ENCODE measurements around the gene OR4F6. TPM values are rescaled to one million over a fixed set of nuclear protein-coding genes. Genes with fewer than 3 reads are reported as not detected.
"Not testable (repeated sequence)": the region's sequence is repeated elsewhere in the genome, so short reads cannot be mapped to it uniquely, and the experiment has no call there.

Gene OR4F6
- total RNA-seq, result not detected

GRCh38 chr15:101803209-101803608, at the start of gene OR4F6:
Gene OR4F6 (plus strand): TSS chr15:101803509. CDS start chr15:101805720, 2,211 bp downstream.
- TF ChIP-seq CTCF (IDR thresholded peaks at IDR 0.05), result no peak
- Mint-ChIP-seq H3K27ac (no peak within 1 kb of the TSS), H3K4me3 (no peak within 1 kb of the TSS), H3K27me3 (peaks cover 14% of the 10 kb centered on the region), H3K9me3 (no peaks in the 10 kb centered on the region), H3K36me3 (ENCODE audit: low read depth) (no peaks in the 10 kb centered on the region), H3K4me1 (ENCODE audit: low read depth) (no peaks in the 10 kb centered on the region)
- no peak for ATAC-seq
- POLR2A ChIA-PET, result no interaction called here
- no peak for DNase-seq
- CTCF ChIA-PET, result no interaction called here
- intact Hi-C loops (cut with micrococcal nuclease), result no loop called here

GRCh38 chr15:101764669-101765339, 38.5 kb upstream of the OR4F6 start:
- H3K4me1 Mint-ChIP-seq (ENCODE audit: low read depth), result not testable (repeated sequence)

GRCh38 chr15:101765340-101765671, 38.0 kb upstream of the OR4F6 start:
- H3K4me1 Mint-ChIP-seq (ENCODE audit: low read depth); H3K27me3 Mint-ChIP-seq; POLR2A ChIA-PET; H3K36me3 Mint-ChIP-seq (ENCODE audit: low read depth); DNase-seq; CTCF ChIA-PET; ATAC-seq; H3K4me3 Mint-ChIP-seq; H3K9me3 Mint-ChIP-seq; intact Hi-C loops (cut with micrococcal nuclease); H3K27ac Mint-ChIP-seq: not testable (repeated sequence)

More at GRCh38 chr15:101764669-101765339, 38.5 kb upstream of the OR4F6 start:
- DNase-seq; H3K4me3 Mint-ChIP-seq; H3K36me3 Mint-ChIP-seq (ENCODE audit: low read depth); POLR2A ChIA-PET; H3K27ac Mint-ChIP-seq; intact Hi-C loops (cut with micrococcal nuclease); H3K9me3 Mint-ChIP-seq; ATAC-seq; CTCF ChIA-PET; H3K27me3 Mint-ChIP-seq: not testable (repeated sequence)

- Mint-ChIP-seq H3K36me3 (ENCODE audit: low read depth) (no peaks in the 10 kb centered on the region), H3K27me3 (no peaks in the 10 kb centered on the region)
- ATAC-seq, result no peak
These were observed 37.4 kb upstream of the OR4F6 start for GRCh38 chr15:101765772-101766456.

GRCh38 chr15:101767083-101767640, 36.1 kb upstream of the OR4F6 start:
- CTCF ChIA-PET; H3K27me3 Mint-ChIP-seq; H3K4me3 Mint-ChIP-seq; H3K27ac Mint-ChIP-seq; POLR2A ChIA-PET; intact Hi-C loops (cut with micrococcal nuclease); ATAC-seq; H3K36me3 Mint-ChIP-seq (ENCODE audit: low read depth); H3K9me3 Mint-ChIP-seq; DNase-seq; H3K4me1 Mint-ChIP-seq (ENCODE audit: low read depth): not testable (repeated sequence)

More at GRCh38 chr15:101765772-101766456, 37.4 kb upstream of the OR4F6 start:
- H3K9me3 Mint-ChIP-seq, result no peaks in the 10 kb centered on the region
- ChIA-PET CTCF (no interaction called here), POLR2A (no interaction called here)
- no peak for DNase-seq
- no peak overlapping the region for H3K4me3 Mint-ChIP-seq
- no peak overlapping the region for H3K27ac Mint-ChIP-seq
- intact Hi-C loops (cut with micrococcal nuclease), result no loop called here
- H3K4me1 Mint-ChIP-seq (ENCODE audit: low read depth), result no peaks in the 10 kb centered on the region
- TF ChIP-seq CTCF (IDR thresholded peaks at IDR 0.05), result no peak

GRCh38 chr15:101772921-101773320, 30.4 kb upstream of the OR4F6 start:
- TF ChIP-seq CTCF (IDR thresholded peaks at IDR 0.05), result no peak
- no peaks in the 10 kb centered on the region for H3K9me3 Mint-ChIP-seq
- no peaks in the 10 kb centered on the region for H3K36me3 Mint-ChIP-seq (ENCODE audit: low read depth)
- no peaks in the 10 kb centered on the region for H3K4me1 Mint-ChIP-seq (ENCODE audit: low read depth)
- DNase-seq, result no peak
- no peaks in the 10 kb centered on the region for H3K27me3 Mint-ChIP-seq
- no peak for ATAC-seq
- H3K4me3 Mint-ChIP-seq, result no peak overlapping the region
- ChIA-PET POLR2A (no interaction called here), CTCF (interaction anchor here (0.9 kb wide), 1 partner anchor 10 kb away, joined by 4 read pairs; no protein-coding TSS in a partner anchor)
- H3K27ac Mint-ChIP-seq, result no peak overlapping the region
- intact Hi-C loops (cut with micrococcal nuclease), result no loop called here
